Measurements from ENCODE around the gene TRMT2A. TPM values are rescaled to one million over a fixed set of nuclear protein-coding genes. Genes with fewer than 3 reads are reported as not detected.

The TRMT2A gene
- total RNA-seq, 1 experiment from 2014 or later: 68.1 TPM

- no peak for DNase-seq (ENCODE audit: low spot score)
- POLR2A ChIA-PET (ENCODE audit: low non-redundant PET): no interaction called here
Measured at GRCh38 chr22:20113551-20114310, 3.3 kb downstream of the TRMT2A start.

GRCh38 chr22:20112623-20113511 lies 4.2 kb downstream of the TRMT2A start:
- intact Hi-C loops (cut with micrococcal nuclease; ENCODE audit: unreplicated experiment): no loop called here
- POLR2A ChIA-PET (ENCODE audit: low non-redundant PET): no interaction called here
- Histone ChIP-seq H3K9me3 (ENCODE audit: low read depth, low read length, poor library complexity, severe bottlenecking) (no peaks in the 10 kb centered on the region), H3K4me1 (ENCODE audit: insufficient read depth, low read length, poor library complexity, severe bottlenecking) (peaks cover 8% of the 10 kb centered on the region), H3K4me3 (ENCODE audit: low read depth, low read length, poor library complexity, severe bottlenecking) (no peak overlapping the region), H3K27me3 (replicated peaks; ENCODE audit: insufficient read depth, low read depth, low read length, poor library complexity) (no peaks in the 10 kb centered on the region), H3K36me3 (ENCODE audit: insufficient read depth, low read length, poor library complexity, severe bottlenecking) (peaks cover 70% of the 10 kb centered on the region), H3K27ac (ENCODE audit: low read depth, low read length, poor library complexity, severe bottlenecking) (no peak overlapping the region)
- DNase-seq (ENCODE audit: low spot score): no peak
- TF ChIP-seq CTCF (conservative IDR thresholded peaks at IDR 0.05; ENCODE audit: low read depth, low read length) (no peak), EZH2 (IDR thresholded peaks at IDR 0.05; ENCODE audit: borderline replicate concordance, low read depth, low read length, poor library complexity, severe bottlenecking) (no peak)
- no TSS peak for BruUV-seq (replicated peaks)
- CTCF ChIA-PET: no interaction called here

More at GRCh38 chr22:20113551-20114310, 3.3 kb downstream of the TRMT2A start:
- Histone ChIP-seq H3K36me3 (ENCODE audit: insufficient read depth, low read length, poor library complexity, severe bottlenecking) (peaks cover 66% of the 10 kb centered on the region), H3K4me3 (ENCODE audit: low read depth, low read length, poor library complexity, severe bottlenecking) (no peak overlapping the region), H3K27ac (ENCODE audit: low read depth, low read length, poor library complexity, severe bottlenecking) (no peak overlapping the region), H3K9me3 (ENCODE audit: low read depth, low read length, poor library complexity, severe bottlenecking) (no peaks in the 10 kb centered on the region), H3K4me1 (ENCODE audit: insufficient read depth, low read length, poor library complexity, severe bottlenecking) (peaks cover 13% of the 10 kb centered on the region), H3K27me3 (replicated peaks; ENCODE audit: insufficient read depth, low read depth, low read length, poor library complexity) (no peaks in the 10 kb centered on the region)
- CTCF ChIA-PET: no interaction called here
- intact Hi-C loops (cut with micrococcal nuclease; ENCODE audit: unreplicated experiment): no loop called here
- TF ChIP-seq CTCF (conservative IDR thresholded peaks at IDR 0.05; ENCODE audit: low read depth, low read length) (no peak), EZH2 (IDR thresholded peaks at IDR 0.05; ENCODE audit: borderline replicate concordance, low read depth, low read length, poor library complexity, severe bottlenecking) (no peak)
- no TSS peak for BruUV-seq (replicated peaks)

GRCh38 chr22:20111689-20112622 lies 5.1 kb downstream of the TRMT2A start:
- intact Hi-C loops (cut with micrococcal nuclease; ENCODE audit: unreplicated experiment): no loop called here
- TF ChIP-seq EZH2 (IDR thresholded peaks at IDR 0.05; ENCODE audit: borderline replicate concordance, low read depth, low read length, poor library complexity, severe bottlenecking): no peak
- BruUV-seq (replicated peaks): no TSS peak
- POLR2A ChIA-PET (ENCODE audit: low non-redundant PET): no interaction called here
- Histone ChIP-seq H3K27ac (ENCODE audit: low read depth, low read length, poor library complexity, severe bottlenecking) (no peak overlapping the region), H3K27me3 (replicated peaks; ENCODE audit: insufficient read depth, low read depth, low read length, poor library complexity) (no peaks in the 10 kb centered on the region), H3K4me3 (ENCODE audit: low read depth, low read length, poor library complexity, severe bottlenecking) (no peak overlapping the region), H3K36me3 (ENCODE audit: insufficient read depth, low read length, poor library complexity, severe bottlenecking) (peaks cover 79% of the 10 kb centered on the region), H3K9me3 (ENCODE audit: low read depth, low read length, poor library complexity, severe bottlenecking) (no peaks in the 10 kb centered on the region), H3K4me1 (ENCODE audit: insufficient read depth, low read length, poor library complexity, severe bottlenecking) (peaks cover 8% of the 10 kb centered on the region)
- CTCF ChIA-PET: no interaction called here
- no peak for DNase-seq (ENCODE audit: low spot score)
